ENCODE measurements around the gene PDK1. TPM values are rescaled to one million over a fixed set of nuclear protein-coding genes. Genes with fewer than 3 reads are reported as not detected.

Gene PDK1
- total RNA-seq, 4 donors from 2014 or later = 7.0 to 13.5 (median 11.4) TPM

GRCh38 chr2:172513524-172513900 lies 42.4 kb upstream of the PDK1 start:
- no peak overlapping the region for H3K27ac ChIP-seq
- no peak for TF ChIP-seq POLR2A (IDR thresholded peaks at IDR 0.05)
- TF ChIP-seq CTCF (IDR thresholded peaks at IDR 0.05) = no peak
- intact Hi-C loops (cut with DNase I) = no loop called here
- H3K27me3 ChIP-seq = no peaks in the 10 kb centered on the region
- no peaks in the 10 kb centered on the region for H3K4me1 ChIP-seq
- H3K9me3 ChIP-seq = no peaks in the 10 kb centered on the region
- no peaks in the 10 kb centered on the region for H3K36me3 ChIP-seq
- 96 to 98% methylated on average over 6 of the region's 6 CpGs for WGBS, 2 donors
- no peak overlapping the region for H3K4me3 ChIP-seq (replicated peaks in 1 of 3)
- no peak for DNase-seq

DNA sequence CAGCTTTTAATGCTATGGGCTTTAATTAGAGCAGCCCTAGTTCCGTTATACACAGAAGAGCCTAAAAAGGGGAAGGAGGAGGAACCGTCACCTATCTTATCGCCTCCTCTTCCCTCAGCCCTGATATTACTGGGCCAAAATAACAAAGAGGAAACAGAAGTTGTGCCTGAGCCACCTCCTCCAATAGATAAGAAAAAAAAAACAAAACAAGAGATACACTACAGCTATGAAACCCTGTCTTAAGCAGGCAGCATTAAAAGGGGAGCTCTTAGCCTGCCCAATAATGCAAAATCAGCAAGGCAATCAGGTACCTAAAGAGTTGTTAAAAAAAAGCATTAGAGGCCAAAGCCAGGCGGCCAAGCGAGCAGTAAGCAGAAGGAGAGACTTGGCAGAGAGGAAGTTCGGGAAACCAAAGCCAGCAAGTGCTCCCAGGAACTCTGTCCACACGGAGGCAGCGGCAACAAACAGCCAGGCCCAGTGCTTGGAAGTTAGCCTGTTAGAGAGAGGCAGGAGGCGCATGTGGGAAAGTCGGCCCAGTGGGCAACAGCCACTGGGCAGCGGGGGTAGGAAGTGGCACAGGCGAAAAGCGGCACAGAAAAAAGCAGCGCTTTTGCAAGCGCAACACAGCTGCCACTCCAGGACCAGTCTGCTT lies 41.8 kb upstream of the PDK1 start:
- intact Hi-C loops (cut with DNase I) = no loop called here
- H3K27ac ChIP-seq = no peak overlapping the region
- no peaks in the 10 kb centered on the region for H3K4me1 ChIP-seq
- WGBS, 2 donors = 57 to 82% methylated on average over 15 of the region's 15 CpGs
- H3K4me3 ChIP-seq (replicated peaks in 1 of 3) = no peak overlapping the region
- no peaks in the 10 kb centered on the region for H3K27me3 ChIP-seq
- no peaks in the 10 kb centered on the region for H3K36me3 ChIP-seq
- DNase-seq = peak in 1 of 2 donors; percentile 43
- no peaks in the 10 kb centered on the region for H3K9me3 ChIP-seq
- TF ChIP-seq POLR2A (IDR thresholded peaks at IDR 0.05) (no peak), CTCF (IDR thresholded peaks at IDR 0.05) (no peak)

GRCh38 chr2:172516299-172516698 lies 39.6 kb upstream of the PDK1 start:
- Histone ChIP-seq H3K4me1 (no peaks in the 10 kb centered on the region), H3K27ac (no peak overlapping the region), H3K9me3 (no peaks in the 10 kb centered on the region), H3K36me3 (no peaks in the 10 kb centered on the region), H3K4me3 (replicated peaks in 1 of 3) (no peak overlapping the region), H3K27me3 (no peaks in the 10 kb centered on the region)
- DNase-seq = no peak
- TF ChIP-seq POLR2A (IDR thresholded peaks at IDR 0.05) (no peak), CTCF (IDR thresholded peaks at IDR 0.05) (no peak)
- intact Hi-C loops (cut with DNase I) = no loop called here
- 42 to 45% methylated on average over 1 of the region's 1 CpG for WGBS, 2 donors

DNA sequence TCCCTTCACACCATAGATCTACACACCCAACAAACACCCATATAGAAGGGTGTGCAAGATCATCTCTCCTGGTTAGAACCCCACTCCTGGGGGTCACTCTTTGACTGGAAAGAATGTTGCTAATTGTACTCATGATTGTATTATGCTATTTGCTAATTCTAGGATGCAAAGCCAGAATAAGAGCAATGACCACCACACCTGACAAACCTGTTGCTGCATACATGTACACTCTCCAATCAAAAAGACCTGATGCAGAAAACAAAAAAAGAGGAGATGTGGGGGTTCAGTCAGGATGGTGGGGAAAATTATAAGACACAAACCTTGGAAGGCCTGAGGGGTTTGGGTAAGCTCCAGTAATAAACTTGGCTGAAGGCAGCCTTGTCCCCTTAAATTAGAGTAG lies 36.9 kb upstream of the PDK1 start:
- H3K27ac ChIP-seq = no peak overlapping the region
- H3K36me3 ChIP-seq = no peaks in the 10 kb centered on the region
- intact Hi-C loops (cut with DNase I) = no loop called here
- TF ChIP-seq CTCF (IDR thresholded peaks at IDR 0.05) = no peak
- TF ChIP-seq POLR2A (IDR thresholded peaks at IDR 0.05) = no peak
- no peaks in the 10 kb centered on the region for H3K4me1 ChIP-seq
- no peaks in the 10 kb centered on the region for H3K9me3 ChIP-seq
- H3K4me3 ChIP-seq (replicated peaks in 1 of 3) = no peak overlapping the region
- DNase-seq = no peak
- no peaks in the 10 kb centered on the region for H3K27me3 ChIP-seq

- no peaks in the 10 kb centered on the region for H3K36me3 ChIP-seq
- no peaks in the 10 kb centered on the region for H3K9me3 ChIP-seq
- H3K27me3 ChIP-seq = no peaks in the 10 kb centered on the region
- intact Hi-C loops (cut with DNase I) = no loop called here
- DNase-seq = no peak
- H3K4me3 ChIP-seq (replicated peaks in 1 of 3) = no peak overlapping the region
- no peak overlapping the region for H3K27ac ChIP-seq
- no peak for TF ChIP-seq POLR2A (IDR thresholded peaks at IDR 0.05)
- TF ChIP-seq CTCF (IDR thresholded peaks at IDR 0.05) = no peak
- 89 to 98% methylated on average over 4 of the region's 4 CpGs for WGBS, 2 donors
- no peaks in the 10 kb centered on the region for H3K4me1 ChIP-seq
Measured at GRCh38 chr2:172525601-172526000, 30.3 kb upstream of the PDK1 start.

Measured in thyroid gland (tissue), 4 donors.